ENCODE data around the gene CCDC171. TPM values are rescaled to one million over a fixed set of nuclear protein-coding genes. Genes with fewer than 3 reads are reported as not detected.

Gene CCDC171
- total and polyA plus RNA-seq, 10 of the 15 experiments (the other 5 are each of a cell fraction or from before 2014, with no cell fraction given), result 1.00 to 7.2 (median 2.8) TPM

DNA sequence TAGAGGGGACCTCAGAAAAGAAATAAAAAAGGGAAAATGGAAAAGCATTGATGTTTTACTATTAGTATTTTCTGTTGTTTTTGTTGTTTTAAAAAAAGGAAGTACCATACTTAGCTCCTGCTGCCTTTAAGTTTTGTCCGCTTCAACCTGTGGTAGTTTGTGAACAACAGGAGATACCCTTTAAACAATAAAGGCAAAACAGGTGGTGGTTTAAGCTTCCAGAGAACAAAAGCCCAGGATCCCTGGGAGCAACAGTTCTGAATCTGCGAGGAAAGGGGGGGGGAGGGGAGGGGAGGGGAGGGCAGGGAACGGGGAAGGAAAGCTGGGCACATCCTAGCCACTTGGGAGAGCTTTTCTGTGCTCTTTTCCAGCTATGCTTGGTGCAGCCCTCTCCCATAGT is 40.0 kb upstream of the CCDC171 start:
- DNase-seq (ENCODE audit: low read depth, low spot score), result no peak
- Histone ChIP-seq H4K20me1 (ENCODE audit: control insufficient read depth, insufficient read depth) (no peaks in the 10 kb centered on the region), H3K27ac (ENCODE audit: control insufficient read depth, insufficient read depth) (peak overlapping the region; percentile 99), H3K9ac (ENCODE audit: control insufficient read depth, insufficient read depth, low read length) (peak overlapping the region; percentile 51), H3K4me3 (no peak overlapping the region), H2AFZ (ENCODE audit: control insufficient read depth, low read depth, low read length) (peak overlapping the region; percentile 61), H3K4me2 (ENCODE audit: control insufficient read depth, insufficient read depth) (peak overlapping the region; percentile 26), H3K36me3 (ENCODE audit: control insufficient read depth in 2 of 2, insufficient read depth in 2 of 2, low read length in 1 of 2) (0 out of 4 replicates have a peak, but pooled peaks cover 0 to 2% of the 10 kb centered on the region in 2 experiments), H3K9me3 (replicated peaks; ENCODE audit: control insufficient read depth, insufficient read depth, low read length) (no peaks in the 10 kb centered on the region), H3K27me3 (replicated peaks in 1 of 2; ENCODE audit: control insufficient read depth in 2 of 2, insufficient read depth in 2 of 2, low read length in 1 of 2) (no peaks in the 10 kb centered on the region), H3K4me1 (ENCODE audit: control insufficient read depth, insufficient read depth, low read length) (peaks cover 13% of the 10 kb centered on the region), H3K79me2 (ENCODE audit: control insufficient read depth, insufficient read depth, low read length) (peaks cover 31% of the 10 kb centered on the region)
- in situ Hi-C loops (cut with MboI), result no loop called here
- CTCF ChIA-PET, result interaction anchor here (0.7 to 7.1 kb wide), 11 partner anchors 9 to 288 kb away, joined by 3 to 133 read pairs (median 8); partner anchors contain the start of gene CCDC171
- 36% methylated on average over 2 of the region's 3 CpGs for WGBS (ENCODE audit: insufficient coverage, insufficient replicate concordance, low lambda C conversion rate, missing lambda C conversion rate)
- no peak for FAIRE-seq
- POLR2A ChIA-PET, result interaction anchor here (0.5 to 4.5 kb wide), 10 partner anchors 9 to 206 kb away, joined by 3 to 70 read pairs (median 3); partner anchors contain the start of gene TTC39B
- intact Hi-C loops (cut with micrococcal nuclease; ENCODE audit: unreplicated experiment), result no loop called here
- BruUV-seq (replicated peaks), result no TSS peak
- SMC1A ChIA-PET (ENCODE audit: uncharacterized antibody, unreplicated experiment), result interaction anchor here (0.7 to 7.2 kb wide), 12 partner anchors 12 to 300 kb away, joined by 3 to 163 read pairs (median 4); partner anchors contain the start of gene SNAPC3
- ATAC-seq, result no peak
- RAD21 ChIA-PET (ENCODE audit: unreplicated experiment), result interaction anchor here (0.5 to 5.5 kb wide), 14 partner anchors 9 to 89 kb away, joined by 3 to 106 read pairs (median 4); partner anchors contain the start of gene CCDC171
- TF ChIP-seq IKZF1 (conservative IDR thresholded peaks at IDR 0.05) (no peak), RCOR1 (conservative IDR thresholded peaks at IDR 0.05; ENCODE audit: low read depth, low read length) (no peak), RUNX3 (IDR thresholded peaks at IDR 0.05; ENCODE audit: low read length) (0 out of 2 replicates have a peak, but pooled peaks have one; percentile 2)

DNA sequence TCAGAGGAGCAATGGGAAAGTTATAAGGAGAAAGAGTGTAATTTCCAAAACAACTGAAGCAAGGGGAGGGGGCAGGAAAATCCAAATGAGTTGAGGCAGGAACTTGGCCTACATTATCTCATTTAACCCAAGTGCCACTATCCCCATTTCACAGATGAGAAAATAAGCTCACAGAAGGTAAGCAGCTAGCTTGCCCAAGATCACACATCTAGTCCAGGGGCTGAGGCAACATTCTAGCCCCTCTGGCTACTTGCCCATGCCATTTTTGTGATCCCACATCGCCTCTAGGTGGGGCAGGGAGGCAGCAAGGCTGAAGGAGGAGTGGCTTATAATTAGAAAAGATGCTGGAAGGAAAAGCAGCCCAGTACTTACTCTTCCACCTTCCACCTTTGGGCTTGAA is 39.5 kb upstream of the CCDC171 start:
- 100% methylated on average over 1 of the region's 1 CpG for WGBS (ENCODE audit: insufficient coverage, insufficient replicate concordance, low lambda C conversion rate, missing lambda C conversion rate)
- no peak for FAIRE-seq

More for the DNA sequence above, 39.5 kb upstream of the CCDC171 start:
- Histone ChIP-seq H3K4me2 (ENCODE audit: control insufficient read depth, insufficient read depth) (peak overlapping the region; percentile 21), H4K20me1 (ENCODE audit: control insufficient read depth, insufficient read depth) (no peaks in the 10 kb centered on the region), H2AFZ (ENCODE audit: control insufficient read depth, low read depth, low read length) (peak overlapping the region; percentile 29), H3K9ac (ENCODE audit: control insufficient read depth, insufficient read depth, low read length) (peak overlapping the region; percentile 51; the same call in 1 of the 2 replicates), H3K79me2 (ENCODE audit: control insufficient read depth, insufficient read depth, low read length) (peaks cover 26% of the 10 kb centered on the region), H3K27me3 (replicated peaks in 1 of 2; ENCODE audit: control insufficient read depth in 2 of 2, insufficient read depth in 2 of 2, low read length in 1 of 2) (no peaks in the 10 kb centered on the region), H3K9me3 (replicated peaks; ENCODE audit: control insufficient read depth, insufficient read depth, low read length) (no peaks in the 10 kb centered on the region), H3K4me3 (no peak overlapping the region), H3K36me3 (ENCODE audit: control insufficient read depth in 2 of 2, insufficient read depth in 2 of 2, low read length in 1 of 2) (0 out of 4 replicates have a peak, but pooled peaks cover 0 to under 1% of the 10 kb centered on the region in 2 experiments), H3K27ac (ENCODE audit: control insufficient read depth, insufficient read depth) (peak overlapping the region; percentile 99), H3K4me1 (ENCODE audit: control insufficient read depth, insufficient read depth, low read length) (peaks cover 13% of the 10 kb centered on the region)
- TF ChIP-seq EED (IDR thresholded peaks at IDR 0.05; ENCODE audit: low read depth) (peak; percentile 19; the same call in 1 of the 2 replicates), NR2C2 (IDR thresholded peaks at IDR 0.05; ENCODE audit: borderline replicate concordance, control insufficient read depth, insufficient read length, low read depth) (no peak), SMC3 (IDR thresholded peaks at IDR 0.05; ENCODE audit: borderline replicate concordance, low read length) (peak; percentile 25; the same call in 1 of the 2 replicates), SIX5 (IDR thresholded peaks at IDR 0.05; ENCODE audit: low read depth, low read length, severe bottlenecking) (no peak), IKZF1 (conservative IDR thresholded peaks at IDR 0.05) (no peak), WRNIP1 (IDR thresholded peaks at IDR 0.05; ENCODE audit: borderline replicate concordance, low read depth, low read length) (0 out of 2 replicates have a peak, but pooled peaks have one; percentile 36), SMARCA5 (IDR thresholded peaks at IDR 0.05) (peak; percentile 22; the same call in 1 of the 2 replicates), RAD21 (IDR thresholded peaks at IDR 0.05; ENCODE audit: insufficient read depth, low read depth, low read length) (peak; percentile 50)
- TF ChIP-seq, protein P1, sequence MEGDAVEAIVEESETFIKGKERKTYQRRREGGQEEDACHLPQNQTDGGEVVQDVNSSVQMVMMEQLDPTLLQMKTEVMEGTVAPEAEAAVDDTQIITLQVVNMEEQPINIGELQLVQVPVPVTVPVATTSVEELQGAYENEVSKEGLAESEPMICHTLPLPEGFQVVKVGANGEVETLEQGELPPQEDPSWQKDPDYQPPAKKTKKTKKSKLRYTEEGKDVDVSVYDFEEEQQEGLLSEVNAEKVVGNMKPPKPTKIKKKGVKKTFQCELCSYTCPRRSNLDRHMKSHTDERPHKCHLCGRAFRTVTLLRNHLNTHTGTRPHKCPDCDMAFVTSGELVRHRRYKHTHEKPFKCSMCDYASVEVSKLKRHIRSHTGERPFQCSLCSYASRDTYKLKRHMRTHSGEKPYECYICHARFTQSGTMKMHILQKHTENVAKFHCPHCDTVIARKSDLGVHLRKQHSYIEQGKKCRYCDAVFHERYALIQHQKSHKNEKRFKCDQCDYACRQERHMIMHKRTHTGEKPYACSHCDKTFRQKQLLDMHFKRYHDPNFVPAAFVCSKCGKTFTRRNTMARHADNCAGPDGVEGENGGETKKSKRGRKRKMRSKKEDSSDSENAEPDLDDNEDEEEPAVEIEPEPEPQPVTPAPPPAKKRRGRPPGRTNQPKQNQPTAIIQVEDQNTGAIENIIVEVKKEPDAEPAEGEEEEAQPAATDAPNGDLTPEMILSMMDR (IDR thresholded peaks at IDR 0.05 in 2 of 3, conservative IDR thresholded peaks at IDR 0.05 in 1 of 3; ENCODE audit: control insufficient read depth in 2 of 3, extremely low read depth in 1 of 3, insufficient read depth in 1 of 3, low read depth in 3 of 3, low read length in 3 of 3), result peak; percentile 20 to 49 (median 43); a peak in 4 of 6 replicates
- intact Hi-C loops (cut with micrococcal nuclease; ENCODE audit: unreplicated experiment), result no loop called here
- peak; percentile 11 for ATAC-seq
- in situ Hi-C loops (cut with MboI), result no loop called here
- POLR2A ChIA-PET, result interaction anchor here (0.6 to 4.5 kb wide), 6 partner anchors 9 to 206 kb away, joined by 3 to 70 read pairs (median 3); partner anchors contain the start of gene TTC39B
- RAD21 ChIA-PET (ENCODE audit: unreplicated experiment), result interaction anchor here (0.9 to 5.5 kb wide), 11 partner anchors 9 to 89 kb away, joined by 3 to 106 read pairs (median 6); partner anchors contain the start of gene CCDC171
- BruUV-seq (replicated peaks), result no TSS peak
- no peak for DNase-seq (ENCODE audit: low read depth, low spot score)
- SMC1A ChIA-PET (ENCODE audit: uncharacterized antibody, unreplicated experiment), result interaction anchor here (0.7 to 7.2 kb wide), 12 partner anchors 11 to 208 kb away, joined by 3 to 163 read pairs (median 5); no protein-coding TSS in a partner anchor
- CTCF ChIA-PET, result interaction anchor here (0.7 to 7.1 kb wide), 10 partner anchors 9 to 288 kb away, joined by 3 to 133 read pairs (median 10); partner anchors contain the start of gene CCDC171

Measured in GM12878 (cell line).